Cardiac fibroblast (primary cell): ENCODE data around the gene RELN.

Source experiments
- DNase-seq, 2 donors: peaks; one replicate each; pipeline versions ENCODE4 v3.0.0 to v3.0.0-alpha.2; 2010; ENCODE audit warnings: low read depth in 2 of 2
- H3K4me3 ChIP-seq, 2 donors: replicated peaks in 1 of 2; 1 replicate in 1 of 2; 2 replicates in 1 of 2; pipeline ENCODE4 v1.5.1; 2011; ENCODE audit warnings: low read depth in 2 of 2, low read length in 2 of 2, mild to moderate bottlenecking in 2 of 2, moderate library complexity in 1 of 2
- CTCF ChIP-seq: IDR thresholded peaks from one replicate; pipeline ENCODE4 v1.5.1; 2011; ENCODE audit warnings: low read depth, mild to moderate bottlenecking, low read length, inconsistent platforms

Gene RELN

GRCh38 chr7:103632972-103633371, 356.5 kb downstream of the RELN start:
- no peak overlapping the region for H3K4me3 ChIP-seq
- DNase-seq: peak; percentile 18 to 69
- TF ChIP-seq CTCF: no peak

GRCh38 chr7:103632005-103632639, 357.3 kb downstream of the RELN start:
- no peak for TF ChIP-seq CTCF
- H3K4me3 ChIP-seq: no peak overlapping the region
- DNase-seq: peak; percentile 3 to 34

- no peak for TF ChIP-seq CTCF
- no peak overlapping the region for H3K4me3 ChIP-seq
- DNase-seq: peak; percentile 2 to 48
Observed at GRCh38 chr7:103630318-103630717, 359.1 kb downstream of the RELN start.

- TF ChIP-seq CTCF: no peak
- no peak overlapping the region for H3K4me3 ChIP-seq
- no peak for DNase-seq
Observed at GRCh38 chr7:103628742-103629141, 360.7 kb downstream of the RELN start.

GRCh38 chr7:103626776-103627175, 362.7 kb downstream of the RELN start:
- H3K4me3 ChIP-seq: no peak overlapping the region
- no peak for DNase-seq
- no peak for TF ChIP-seq CTCF

- no peak overlapping the region for H3K4me3 ChIP-seq
- no peak for TF ChIP-seq CTCF
- DNase-seq: no peak
Observed at GRCh38 chr7:103622274-103622673, 367.2 kb downstream of the RELN start.
